H1 (cell line): ENCODE results near the gene TC2N. TPM values are rescaled to one million over a fixed set of nuclear protein-coding genes. Genes with fewer than 3 reads are reported as not detected.

Experiments
- BCL11A ChIP-seq, 2 experiments: IDR thresholded peaks; one replicate each; pipeline ENCODE4 v1.6.1; 2011; ENCODE audit warnings: low read depth in 2 of 2, low read length in 2 of 2, mild to moderate bottlenecking in 2 of 2
- CEBPB ChIP-seq: IDR thresholded peaks from 2 replicates; pipeline ENCODE4 v1.6.1; 2012; ENCODE audit warnings: low read depth, low read length
- MAFK ChIP-seq: IDR thresholded peaks from 2 replicates; pipeline ENCODE4 v1.6.1; 2012; ENCODE audit warnings: low read depth, mild to moderate bottlenecking, improper control_type of control experiment, low read length
- POLR2AphosphoS5 ChIP-seq: IDR thresholded peaks from 2 replicates; pipeline ENCODE4 v1.6.1; 2011; ENCODE audit warnings: low read depth, low read length
- POU5F1 ChIP-seq: IDR thresholded peaks from 2 replicates; pipeline ENCODE4 v1.6.1; 2011; ENCODE audit warnings: low read depth, mild to moderate bottlenecking, low read length, moderate library complexity
- SRF ChIP-seq: IDR thresholded peaks from 2 replicates; pipeline ENCODE4 v1.6.1; 2011; ENCODE audit warnings: mild to moderate bottlenecking, low read depth, low read length, moderate library complexity
- TEAD4 ChIP-seq: IDR thresholded peaks from 2 replicates; pipeline ENCODE4 v1.6.1; 2012; ENCODE audit warnings: low read depth, low read length, inconsistent platforms, mixed read lengths
- polyA plus RNA-seq, 7 experiments: library from polyadenylated mRNA; depleted of rRNA in 3 of 7; stranded (reverse) in 5 of 7; unstranded in 2 of 7; fragments of >200 nt in 5 of 7; fragments of 200-250 nt in 2 of 7; gene quantifications; 1 replicate in 5 of 7; 2 replicates in 1 of 7; 4 replicates in 1 of 7; pipeline versions ENCODE4 v1.2.1 to v1.2.3, GENCODE V29; 2011 to 2013; ENCODE audit warnings: missing spikeins in 2 of 7, mixed read lengths in 2 of 7
- total RNA-seq: library from RNA; stranded (reverse); fragmentation: NEBNext Ultra II Directional; extraction: Animal tissue kit (Norgen Biotek cat#: 25700); gene quantifications from 2 replicates; pipeline ENCODE4 v1.2.1, GENCODE V29; 2021
- TF ChIP-seq, protein P1 (sequence below), 3 experiments: IDR thresholded peaks; 1 replicate in 2 of 3; 2 replicates in 1 of 3; pipeline versions ENCODE4 v1.5.1 to v1.6.1; 2011; ENCODE audit warnings: low read length in 3 of 3, mild to moderate bottlenecking in 3 of 3, inconsistent platforms in 2 of 3, low read depth in 1 of 3, moderate library complexity in 1 of 3; ENCODE audit not compliant: insufficient read depth in 1 of 3; ENCODE audit errors: control extremely low read depth in 1 of 3

Gene TC2N
- total and polyA plus RNA-seq, 2 of the 8 experiments (the other 6 are each of a cell fraction or from before 2014, with no cell fraction given): 9.7 to 36.2 TPM

DNA sequence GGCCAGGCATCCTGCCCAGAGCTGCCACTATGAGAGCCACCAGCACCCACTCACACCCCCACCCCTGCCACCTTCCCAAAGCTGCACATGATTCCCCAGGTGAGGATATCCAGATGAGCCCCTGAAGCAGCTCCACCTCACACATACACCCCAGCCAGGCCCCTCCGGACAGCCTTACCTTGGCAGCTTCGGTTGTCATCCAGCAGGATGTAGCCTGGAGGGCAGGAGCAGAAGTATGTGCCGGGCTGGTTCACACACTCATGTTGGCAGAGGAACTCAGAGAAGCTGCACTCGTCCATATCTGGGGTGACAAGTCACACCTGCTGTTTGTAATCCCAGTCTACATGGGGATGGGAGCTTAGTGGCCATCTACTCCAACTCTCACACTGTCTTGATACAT is 15.4 kb upstream of the TC2N start (continued):
- TF ChIP-seq, protein P1, sequence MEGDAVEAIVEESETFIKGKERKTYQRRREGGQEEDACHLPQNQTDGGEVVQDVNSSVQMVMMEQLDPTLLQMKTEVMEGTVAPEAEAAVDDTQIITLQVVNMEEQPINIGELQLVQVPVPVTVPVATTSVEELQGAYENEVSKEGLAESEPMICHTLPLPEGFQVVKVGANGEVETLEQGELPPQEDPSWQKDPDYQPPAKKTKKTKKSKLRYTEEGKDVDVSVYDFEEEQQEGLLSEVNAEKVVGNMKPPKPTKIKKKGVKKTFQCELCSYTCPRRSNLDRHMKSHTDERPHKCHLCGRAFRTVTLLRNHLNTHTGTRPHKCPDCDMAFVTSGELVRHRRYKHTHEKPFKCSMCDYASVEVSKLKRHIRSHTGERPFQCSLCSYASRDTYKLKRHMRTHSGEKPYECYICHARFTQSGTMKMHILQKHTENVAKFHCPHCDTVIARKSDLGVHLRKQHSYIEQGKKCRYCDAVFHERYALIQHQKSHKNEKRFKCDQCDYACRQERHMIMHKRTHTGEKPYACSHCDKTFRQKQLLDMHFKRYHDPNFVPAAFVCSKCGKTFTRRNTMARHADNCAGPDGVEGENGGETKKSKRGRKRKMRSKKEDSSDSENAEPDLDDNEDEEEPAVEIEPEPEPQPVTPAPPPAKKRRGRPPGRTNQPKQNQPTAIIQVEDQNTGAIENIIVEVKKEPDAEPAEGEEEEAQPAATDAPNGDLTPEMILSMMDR (IDR thresholded peaks at IDR 0.05; ENCODE audit: control extremely low read depth in 1 of 3, insufficient read depth in 1 of 3, low read depth in 1 of 3, low read length in 3 of 3): no peak
- TF ChIP-seq BCL11A (IDR thresholded peaks at IDR 0.05; ENCODE audit: low read depth in 2 of 2, low read length in 2 of 2): no peak
- TF ChIP-seq TEAD4: no peak
- TF ChIP-seq POLR2AphosphoS5: no peak
- no peak for TF ChIP-seq POU5F1
- no peak for TF ChIP-seq CEBPB
- TF ChIP-seq MAFK: no peak
- no peak for TF ChIP-seq SRF
